ENCODE data around the gene TNS1.
"Not testable (repeated sequence)": the region's sequence is repeated elsewhere in the genome, so short reads cannot be mapped to it uniquely, and the experiment has no call there.

The TNS1 gene

DNA sequence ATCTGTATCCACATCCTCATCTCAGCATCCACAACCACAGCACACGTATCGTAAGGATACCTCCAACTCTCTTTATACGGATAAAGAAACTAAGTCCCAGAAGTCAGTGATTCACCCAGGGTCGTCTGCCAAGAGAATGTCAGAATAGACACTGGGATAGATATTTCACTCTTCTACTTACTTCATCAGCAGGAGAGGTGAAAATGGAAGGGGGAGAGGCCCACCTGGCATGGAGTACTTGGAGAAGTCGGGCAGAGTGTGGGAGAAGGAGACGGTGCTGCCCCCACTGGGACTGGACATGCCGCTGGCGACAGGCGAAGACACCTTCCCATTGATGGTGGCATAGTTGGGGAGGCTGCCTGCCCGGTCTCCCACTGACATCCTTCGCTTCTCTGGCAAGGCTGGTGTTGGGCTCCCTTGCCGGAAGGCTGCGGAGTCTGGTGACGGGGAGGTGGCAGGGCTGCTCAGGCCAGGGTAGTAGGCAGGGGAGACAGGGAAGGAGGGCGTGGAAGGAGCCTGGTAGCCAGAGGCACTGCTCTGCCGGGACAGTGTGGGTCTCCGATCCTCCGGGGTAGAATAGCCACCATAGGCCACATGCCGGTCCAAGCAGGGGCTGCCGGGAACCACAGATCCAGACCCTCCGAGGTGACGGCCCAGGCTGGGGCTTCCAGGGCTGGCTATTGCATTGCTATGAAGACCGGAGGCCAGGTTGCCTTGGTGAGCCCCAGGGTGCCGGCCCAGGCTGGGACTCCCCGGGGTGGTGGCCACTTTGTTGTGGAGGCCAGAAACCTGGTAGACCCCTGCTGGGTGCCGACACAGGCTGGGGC, 185.1 kb downstream of the TNS1 start:
- DNase-seq (ENCODE audit: low spot score) = no peak

DNA sequence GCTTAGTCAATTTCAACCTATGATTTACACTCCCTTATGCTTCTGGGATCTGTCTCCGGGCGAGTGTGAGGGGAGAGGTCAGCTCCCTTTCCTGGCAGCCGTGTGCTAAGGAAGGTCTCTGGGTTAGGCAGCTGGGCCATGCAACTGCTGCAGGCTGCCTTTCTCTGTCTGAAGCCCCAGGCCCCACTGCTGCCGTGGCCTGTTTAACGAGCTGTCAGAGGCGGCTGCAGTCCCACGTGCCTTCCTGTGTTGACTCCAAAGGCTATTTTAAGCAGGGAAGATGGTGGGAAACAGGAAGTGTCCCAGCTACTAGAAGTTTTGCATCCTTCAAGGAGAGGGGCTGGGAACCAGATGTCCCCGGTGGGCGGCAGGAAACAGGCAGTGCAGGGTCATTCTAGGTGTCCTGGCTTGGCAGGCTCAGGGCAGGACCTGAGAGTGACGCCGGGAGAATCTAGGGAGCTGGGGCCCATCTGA, 186.4 kb downstream of the TNS1 start:
- DNase-seq (ENCODE audit: low spot score) = no peak

DNA sequence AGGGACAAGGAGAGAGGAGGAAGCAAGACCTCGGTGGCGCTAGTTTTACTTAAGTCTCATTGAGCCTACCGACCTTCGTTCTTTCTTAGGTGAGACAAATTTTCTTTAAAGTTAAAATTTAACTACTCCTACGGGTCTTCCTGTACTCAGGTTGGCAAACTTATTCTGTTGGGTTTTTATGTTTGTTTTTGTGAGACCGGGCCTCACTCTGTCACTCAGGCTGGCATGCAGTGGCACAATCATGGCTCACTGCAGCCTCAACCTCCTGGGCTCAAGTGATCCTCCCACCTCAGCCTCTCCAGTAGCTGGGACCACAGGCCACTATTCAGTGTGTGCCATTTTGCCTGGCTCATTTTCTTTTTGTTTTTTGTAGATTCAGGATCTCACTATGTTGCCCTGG, 189.0 kb downstream of the TNS1 start:
- DNase-seq (ENCODE audit: low spot score) = no peak

DNA sequence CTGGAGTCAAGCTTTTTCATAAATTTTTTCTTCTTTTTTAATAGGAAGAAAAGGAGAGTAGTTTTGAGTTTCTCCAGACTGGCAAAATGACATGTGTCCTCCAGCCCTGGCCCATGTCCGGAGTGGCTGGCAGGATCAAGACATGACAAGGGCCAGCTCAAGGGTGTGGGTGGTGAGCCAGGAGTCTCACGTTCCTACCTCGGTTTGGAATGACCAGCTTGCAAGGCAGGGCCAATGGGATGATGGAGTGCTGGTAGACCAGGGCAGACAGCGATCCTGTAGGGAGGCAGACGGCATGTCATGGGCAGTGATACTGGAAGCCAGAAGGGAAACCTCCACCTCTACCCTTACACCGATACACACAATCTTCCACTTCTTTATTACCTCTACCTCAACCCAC, 190.6 kb downstream of the TNS1 start:
- no peak for DNase-seq (ENCODE audit: low spot score)

DNA sequence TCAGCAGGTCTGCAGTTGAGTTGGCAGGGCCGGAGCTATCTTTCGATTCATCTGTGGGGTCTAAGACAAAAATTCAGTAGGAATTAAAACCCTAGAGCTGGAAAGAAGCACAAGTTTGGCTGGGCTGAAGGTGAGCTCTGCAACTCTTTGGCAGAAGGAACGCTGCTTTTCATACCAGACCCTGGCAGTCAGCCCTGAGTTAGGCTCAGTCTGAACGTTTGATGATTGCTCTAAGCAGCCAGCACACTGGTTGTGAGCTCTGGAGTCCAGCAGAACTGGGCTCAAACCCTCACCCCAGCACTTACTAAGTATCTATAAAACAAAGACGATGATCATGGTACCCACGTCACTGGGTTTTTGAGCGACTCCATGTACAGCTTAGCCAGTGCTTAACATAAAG, 192.5 kb downstream of the TNS1 start:
- no peak for DNase-seq (ENCODE audit: low spot score)

DNA sequence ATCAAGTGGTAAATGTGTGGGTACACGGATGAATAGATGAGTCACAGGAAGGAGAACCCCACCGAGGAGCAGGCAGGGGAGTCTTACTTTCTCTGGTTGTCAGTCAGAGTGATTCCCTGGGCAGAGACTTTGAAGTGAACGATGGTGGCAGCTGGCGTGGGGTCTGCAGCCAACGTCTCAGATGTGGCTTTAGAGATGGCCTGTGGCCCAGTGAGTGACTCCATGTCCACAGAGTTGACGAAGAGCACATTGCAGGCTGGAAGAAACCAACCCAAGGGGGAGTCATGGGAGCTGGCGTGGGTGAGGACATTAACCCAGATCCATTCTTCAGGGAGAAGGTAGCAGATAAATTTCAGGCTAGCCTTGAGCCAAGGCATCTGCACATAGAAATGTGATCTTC, 193.1 kb downstream of the TNS1 start:
- DNase-seq (ENCODE audit: low spot score) = no peak

DNA sequence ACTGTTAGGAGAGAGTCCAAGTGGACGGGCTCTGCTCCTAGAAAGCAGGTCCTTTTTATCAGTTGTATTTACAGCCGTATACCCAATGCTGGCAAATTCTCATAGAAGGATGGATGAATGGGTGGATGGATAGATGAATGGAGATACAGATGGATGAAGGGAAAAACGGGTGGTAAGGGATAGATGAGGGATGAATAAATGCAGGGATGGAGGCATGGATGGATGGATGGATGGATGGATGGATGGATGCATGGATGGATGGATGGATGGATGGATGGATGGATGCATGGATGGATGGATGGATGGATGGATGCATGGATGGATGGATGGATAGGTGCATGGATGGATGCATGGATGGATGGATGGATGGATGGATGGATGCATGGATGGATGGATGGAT, 193.8 kb downstream of the TNS1 start:
- DNase-seq (ENCODE audit: low spot score) = not testable (repeated sequence)

DNA sequence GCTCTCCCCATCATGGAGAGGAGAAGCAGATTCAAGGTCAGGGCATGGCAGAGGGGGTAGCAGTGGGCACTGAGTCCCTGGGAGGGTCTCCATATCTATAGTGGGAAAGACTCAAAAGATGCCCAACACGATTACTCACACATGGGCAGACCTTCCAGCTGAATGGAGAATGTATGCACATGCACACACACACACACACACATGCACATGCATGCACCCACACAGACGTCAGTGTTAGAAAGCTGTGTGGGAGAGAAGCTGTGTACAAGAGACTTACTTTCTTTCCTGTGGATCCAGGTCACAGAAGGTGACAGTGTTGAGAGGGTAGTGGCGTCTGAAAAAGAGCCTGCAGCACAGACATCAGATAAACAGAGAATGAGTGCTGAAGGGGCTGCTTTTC, 194.5 kb downstream of the TNS1 start:
- no peak for DNase-seq (ENCODE audit: low spot score)

DNA sequence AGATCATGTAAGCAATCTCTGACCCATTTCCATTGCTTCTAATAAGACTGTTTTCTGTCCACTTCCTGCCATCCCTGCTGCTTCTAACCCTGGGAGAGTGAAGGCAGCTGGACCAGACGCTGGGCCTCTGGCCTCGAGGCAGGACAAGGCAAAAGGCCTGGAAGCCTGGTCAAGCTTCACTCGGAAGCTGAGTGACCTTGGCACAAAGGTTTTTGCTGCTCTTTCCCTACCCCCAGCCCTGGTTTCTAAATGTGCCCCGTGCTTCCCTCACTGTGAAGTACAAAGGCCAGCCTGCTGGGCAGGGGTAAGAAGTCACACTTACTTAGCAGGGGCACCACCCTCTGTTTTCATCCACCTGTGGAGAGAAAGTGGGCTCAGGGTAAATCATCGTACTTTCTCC, 195.0 kb downstream of the TNS1 start:
- DNase-seq (ENCODE audit: low spot score) = no peak

DNA sequence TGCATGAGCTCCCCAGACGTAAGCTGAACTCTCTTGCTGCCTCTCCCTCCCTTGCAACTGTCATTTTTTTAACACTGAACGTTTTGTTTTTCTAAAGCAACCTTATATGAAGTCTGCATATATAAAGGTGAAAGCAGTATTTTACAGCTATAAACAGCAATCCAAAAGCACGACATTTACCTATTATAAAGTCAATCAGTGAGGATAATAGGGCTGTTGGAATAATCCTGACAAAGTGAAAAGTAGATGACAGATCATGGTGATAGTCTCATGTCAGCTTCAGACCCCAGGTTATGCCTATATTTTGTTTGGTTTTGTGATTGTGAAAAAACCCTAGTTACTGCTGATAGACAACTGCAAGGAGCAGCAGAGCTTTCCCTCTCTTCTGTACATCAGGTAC, 195.8 kb downstream of the TNS1 start:
- DNase-seq (ENCODE audit: low spot score) = no peak

DNA sequence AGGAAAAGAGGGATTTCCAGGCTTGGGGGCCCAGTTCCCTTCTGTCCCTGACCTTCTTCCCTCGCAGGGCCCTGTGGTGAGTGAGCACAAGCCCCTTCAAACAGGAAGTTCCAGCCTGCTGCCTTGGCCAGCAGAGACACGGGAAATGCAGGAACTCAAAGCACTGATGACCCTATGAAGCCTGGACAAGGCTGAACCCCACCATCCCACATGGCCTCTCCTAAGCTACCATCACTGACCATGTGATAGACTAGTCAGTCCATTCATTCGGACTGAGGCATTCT, 196.4 kb downstream of the TNS1 start:
- no peak for DNase-seq (ENCODE audit: low spot score)

DNA sequence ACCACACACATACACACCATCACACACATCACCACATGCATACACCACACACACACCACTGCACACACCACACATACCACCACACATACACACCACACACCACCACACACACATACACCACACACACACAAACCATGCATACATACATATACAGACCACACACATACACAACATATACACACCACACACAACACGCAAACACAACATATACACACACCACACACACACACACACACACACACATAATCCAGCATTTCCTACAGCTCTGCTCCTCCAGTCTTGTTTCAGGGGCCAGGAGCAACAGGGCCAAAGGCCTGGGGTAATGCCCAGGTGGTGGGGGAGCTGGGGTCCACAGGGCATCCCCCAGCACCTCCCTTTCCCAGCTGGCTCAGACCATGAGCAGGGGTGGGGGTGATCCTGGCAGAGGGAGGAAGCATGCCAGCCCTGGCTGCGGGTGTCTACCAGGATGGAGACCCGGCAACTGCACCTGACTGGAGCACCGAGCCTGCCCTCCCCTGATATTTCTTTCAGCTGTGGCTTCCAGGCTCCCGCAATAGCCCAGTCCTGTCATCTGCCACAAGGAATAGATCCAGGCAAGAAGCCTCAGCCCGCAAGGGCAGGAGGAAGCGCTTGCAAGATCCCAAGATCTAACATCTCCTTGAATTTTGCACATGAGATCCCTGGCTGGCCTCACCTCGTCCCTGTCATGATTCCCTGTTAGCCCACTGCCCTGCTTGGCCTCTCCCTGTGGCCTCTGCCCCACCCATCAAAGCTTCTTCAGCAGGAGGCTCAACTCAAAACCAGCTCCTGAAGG, 196.9 kb downstream of the TNS1 start:
- no peak for DNase-seq (ENCODE audit: low spot score)

DNA sequence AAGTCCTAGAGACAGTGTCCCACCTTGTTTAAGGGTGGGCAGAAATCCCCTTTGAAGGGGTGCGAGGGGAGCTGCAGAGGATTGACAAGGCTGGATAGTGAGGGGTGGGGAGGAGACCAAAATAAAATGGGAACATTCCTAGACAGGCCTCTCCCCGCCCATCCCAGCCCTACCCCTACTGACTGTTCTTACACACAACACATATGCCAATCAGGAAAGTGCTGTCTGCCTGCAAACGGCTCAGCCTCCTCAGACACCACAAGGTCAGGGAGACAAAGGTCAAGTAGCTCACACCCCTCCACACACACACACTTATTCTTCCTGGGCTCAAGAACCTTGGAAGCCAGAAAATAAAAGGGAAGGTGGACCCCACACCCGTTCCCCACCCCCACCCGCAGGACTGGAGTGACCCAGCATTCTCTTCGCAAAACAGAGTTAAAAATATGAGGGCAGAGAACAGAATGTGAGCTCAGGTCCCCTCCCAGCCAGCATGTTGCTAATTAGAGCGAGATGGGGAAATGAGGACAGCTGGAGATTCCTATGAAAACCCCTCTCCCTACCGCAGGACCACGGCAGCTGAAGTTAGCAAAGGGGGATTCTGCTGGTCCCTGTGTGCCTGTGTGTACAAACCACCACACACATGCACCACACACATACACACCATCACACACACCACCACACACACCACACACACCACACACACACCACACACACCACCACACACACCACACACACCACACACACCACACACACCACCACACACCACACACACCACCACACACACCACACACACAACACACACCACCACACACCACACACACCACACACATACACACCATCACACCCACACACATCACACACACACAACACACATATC, 197.8 kb downstream of the TNS1 start:
- DNase-seq (ENCODE audit: low spot score) = peak; percentile 51

DNA sequence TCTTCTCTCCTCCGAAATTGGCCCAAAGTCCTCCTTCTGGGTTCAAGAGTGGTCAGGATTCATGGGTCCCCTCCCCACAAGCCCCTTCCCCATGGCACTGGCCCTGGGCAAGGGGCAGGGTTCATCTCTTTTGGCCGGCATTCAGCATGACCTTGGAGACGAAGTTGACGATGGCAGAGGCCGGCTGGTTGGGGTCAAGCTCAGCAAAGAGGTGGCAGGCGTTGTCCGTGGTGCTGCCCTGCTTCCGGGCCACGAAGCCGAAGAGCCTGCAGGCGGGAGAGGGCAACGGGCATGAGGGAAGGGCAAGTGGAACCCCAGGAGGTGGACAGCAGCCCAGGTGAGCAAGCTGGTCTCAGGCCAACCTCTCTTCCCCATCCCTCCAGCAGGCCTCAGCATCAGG, 198.5 kb downstream of the TNS1 start:
- no peak for DNase-seq (ENCODE audit: low spot score)

DNA sequence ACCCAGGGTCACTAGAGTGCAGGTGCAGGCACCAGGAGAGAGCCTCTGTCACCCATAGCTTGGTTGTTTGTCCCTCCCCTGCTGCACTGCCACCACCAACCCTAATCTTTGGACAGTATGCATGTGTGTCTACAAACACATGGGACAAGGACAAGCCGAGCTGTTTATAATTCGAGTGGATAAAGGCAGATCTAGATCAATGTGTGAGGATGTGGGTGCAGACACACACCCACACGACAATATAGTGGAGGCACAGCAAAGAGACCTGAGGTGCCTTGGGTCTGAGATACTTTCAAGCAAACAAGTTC, 199.2 kb downstream of the TNS1 start:
- no peak for DNase-seq (ENCODE audit: low spot score)

DNA sequence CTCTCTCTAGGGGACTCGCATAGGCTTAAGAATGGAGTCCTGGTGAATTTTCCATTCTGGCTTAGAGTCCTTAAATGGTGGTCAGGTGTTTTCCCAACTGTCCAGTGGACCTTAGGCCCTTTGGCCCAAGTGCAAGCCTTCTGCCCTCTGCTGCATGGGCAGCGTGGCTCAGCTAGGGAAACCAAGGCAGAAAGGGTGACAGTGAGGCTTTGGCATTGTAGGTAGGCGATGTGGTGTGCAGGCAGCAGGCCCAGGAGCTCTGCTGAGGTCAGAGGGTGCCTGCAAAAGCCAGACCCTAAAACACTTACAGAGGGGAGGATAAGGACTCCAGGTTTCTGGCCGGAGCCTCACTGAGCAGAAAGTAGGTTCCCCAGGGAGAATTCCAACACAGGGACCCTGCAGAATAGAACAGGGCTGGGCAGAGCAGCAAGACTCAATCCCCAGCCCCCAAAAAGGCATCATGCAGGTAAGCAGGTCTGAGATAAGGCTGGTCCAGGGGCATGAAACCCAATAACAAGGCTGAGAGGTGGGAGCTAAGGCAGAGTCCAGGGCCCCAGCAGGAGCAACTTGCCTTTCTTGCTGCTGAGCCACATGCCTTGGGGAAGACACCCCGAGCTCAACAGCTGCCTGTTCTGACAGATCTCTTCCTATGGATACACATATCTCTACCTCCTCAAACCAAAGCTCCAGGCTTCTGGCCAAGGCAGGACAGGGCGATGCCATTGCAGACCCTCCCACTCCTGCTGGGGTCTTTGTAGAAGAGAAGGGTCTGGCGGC, 199.7 kb downstream of the TNS1 start:
- DNase-seq (ENCODE audit: low spot score) = no peak

DNA sequence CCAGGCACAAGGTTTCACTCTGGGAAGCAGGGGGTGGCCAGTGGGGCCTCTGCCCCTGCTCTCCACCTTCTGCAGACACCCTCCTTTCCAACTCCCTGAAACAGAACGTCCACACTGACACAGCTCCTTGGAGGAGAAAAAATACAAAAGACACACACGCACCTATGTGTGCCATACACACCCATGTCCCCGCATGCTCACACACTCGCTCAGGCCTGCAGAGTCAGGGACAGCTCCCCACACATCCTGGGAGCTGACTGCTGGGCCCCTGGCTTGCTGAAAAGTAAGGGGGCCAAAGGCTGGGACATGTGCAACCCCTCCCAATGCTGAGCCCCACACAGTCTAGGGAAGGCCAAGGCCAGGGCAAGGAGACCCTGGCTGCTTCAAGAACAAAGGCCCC, 200.5 kb downstream of the TNS1 start:
- no peak for DNase-seq (ENCODE audit: low spot score)

DNA sequence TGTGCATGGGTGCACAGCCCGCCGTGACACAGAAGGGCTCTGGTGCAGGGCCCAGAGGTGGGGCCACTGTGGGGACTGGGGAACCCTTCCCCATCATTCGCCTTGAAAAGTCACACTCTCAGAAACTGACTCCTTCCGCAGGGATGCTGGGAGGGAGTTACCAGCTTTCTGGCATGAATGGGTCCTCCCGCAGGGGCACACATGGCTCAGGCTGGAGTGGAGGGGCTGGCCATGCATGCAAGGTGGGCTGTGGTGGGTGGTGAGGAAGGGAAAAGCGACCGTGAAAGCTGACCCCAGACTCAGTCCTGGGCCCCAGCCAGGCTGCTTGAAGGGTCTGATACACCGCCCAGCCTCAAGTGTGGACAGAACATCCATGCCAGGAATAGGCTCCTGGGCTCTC, 201.1 kb downstream of the TNS1 start:
- DNase-seq (ENCODE audit: low spot score) = no peak

DNA sequence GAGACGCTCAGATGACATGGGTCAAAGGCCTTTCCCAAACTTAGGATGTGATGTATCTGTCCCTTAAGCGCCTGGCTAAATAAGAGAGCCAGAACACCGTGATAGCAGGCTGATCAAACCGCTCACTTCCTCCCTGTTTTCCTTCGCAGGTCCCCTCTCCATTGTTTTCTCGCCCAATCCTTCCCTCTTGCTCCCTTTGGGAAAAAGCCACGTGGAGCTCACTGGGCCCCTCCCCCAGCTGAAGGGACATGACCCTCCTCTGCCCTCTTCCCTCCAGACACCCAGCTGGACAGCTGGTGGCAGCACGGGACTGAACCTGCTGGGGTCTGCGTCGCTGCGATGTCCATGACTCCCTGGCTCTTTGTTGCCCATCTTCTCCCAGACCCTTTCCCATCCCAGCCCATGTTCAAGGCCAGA, 201.7 kb downstream of the TNS1 start:
- peak; percentile 68 for DNase-seq (ENCODE audit: low spot score)

DNA sequence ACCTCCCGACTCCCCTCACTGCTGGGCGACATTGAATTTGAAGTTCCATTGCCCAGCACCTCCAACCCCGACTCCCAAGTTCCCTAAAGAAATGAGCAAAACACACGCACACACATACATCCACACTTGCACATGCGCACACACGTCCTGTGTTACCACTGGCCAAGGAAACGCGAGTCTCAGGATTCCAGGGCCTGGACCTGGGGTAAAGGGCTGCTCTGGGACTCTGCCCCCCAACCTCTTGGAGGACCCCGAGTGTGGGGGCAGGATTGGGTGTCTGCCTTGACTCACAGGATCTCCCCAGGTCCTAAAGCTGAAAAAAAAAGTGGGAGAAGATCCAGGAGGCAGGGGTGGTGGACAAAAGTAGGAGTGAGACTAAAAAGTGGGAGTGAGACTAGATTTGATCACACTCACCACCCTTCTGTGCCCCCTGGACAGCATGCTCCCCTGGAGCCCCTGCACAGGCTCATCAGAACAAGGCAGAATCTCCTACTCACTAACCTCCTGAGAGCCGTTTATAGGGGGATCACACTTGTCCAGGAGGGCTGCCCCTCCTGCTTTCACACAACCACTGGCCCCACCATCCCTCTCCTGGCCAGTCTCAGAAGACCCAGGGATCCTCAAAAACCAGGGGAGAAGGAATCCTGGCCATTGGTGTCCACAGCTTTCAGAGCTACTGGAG, 202.2 kb downstream of the TNS1 start:
- no peak for DNase-seq (ENCODE audit: low spot score)

Measured in SK-N-DZ (cell line).